Epithelial cell of esophagus (primary cell): Measurements from ENCODE around the gene AP3B2.

Experiments used
- DNase-seq: peaks from one replicate; pipeline ENCODE4 v3.0.0; 2010; ENCODE audit warnings: low read depth
- H3K4me3 ChIP-seq: 2 replicates; pipeline ENCODE4 v1.5.1; 2011; ENCODE audit warnings: mild to moderate bottlenecking, low read length, control low read depth
- CTCF ChIP-seq: IDR thresholded peaks from 2 replicates; pipeline ENCODE4 v1.5.1; 2011; ENCODE audit warnings: low read depth, mild to moderate bottlenecking, low read length, control low read depth, inconsistent platforms; ENCODE audit not compliant: insufficient read depth; ENCODE audit errors: missing control alignments

AP3B2 gene

GRCh38 chr15:82698711-82699345 lies 10.8 kb downstream of the AP3B2 start:
- H3K4me3 ChIP-seq = no peak overlapping the region
- DNase-seq = no peak
- no peak for TF ChIP-seq CTCF

GRCh38 chr15:82697735-82698407 lies 11.8 kb downstream of the AP3B2 start:
- no peak overlapping the region for H3K4me3 ChIP-seq
- no peak for TF ChIP-seq CTCF

GRCh38 chr15:82692171-82692570 lies 17.5 kb downstream of the AP3B2 start:
- TF ChIP-seq CTCF = no peak
- H3K4me3 ChIP-seq = no peak overlapping the region
- no peak for DNase-seq

More at GRCh38 chr15:82697735-82698407, 11.8 kb downstream of the AP3B2 start:
- no peak for DNase-seq

GRCh38 chr15:82689147-82689546 lies 20.5 kb downstream of the AP3B2 start:
- no peak for TF ChIP-seq CTCF
- no peak for DNase-seq
- H3K4me3 ChIP-seq = no peak overlapping the region

- TF ChIP-seq CTCF = no peak
- H3K4me3 ChIP-seq = no peak overlapping the region
- DNase-seq = no peak
Measured at GRCh38 chr15:82688691-82689090, 21.0 kb downstream of the AP3B2 start.

- no peak for DNase-seq
- H3K4me3 ChIP-seq = no peak overlapping the region
Measured at GRCh38 chr15:82681371-82681770, 28.3 kb downstream of the AP3B2 start.

More at GRCh38 chr15:82681371-82681770, 28.3 kb downstream of the AP3B2 start:
- TF ChIP-seq CTCF = no peak
